ENCODE data around the gene GPR155. TPM values are rescaled to one million over a fixed set of nuclear protein-coding genes. Genes with fewer than 3 reads are reported as not detected.

GPR155 gene
- total and polyA plus RNA-seq, 9 of the 15 experiments (the other 6 are each of a cell fraction or from before 2014, with no cell fraction given) = 0.04 to 0.40 (median 0.11) TPM; not detected in 1

GRCh38 chr2:174395284-174395968 is 91.4 kb downstream of the GPR155 start, which contains the start of gene SCRN3 (continued):
- TF ChIP-seq ZBTB40 (IDR thresholded peaks at IDR 0.05) (peak; percentile 98), ZBTB40 (CRISPR knock-in tag; IDR thresholded peaks at IDR 0.05) (no peak), RBFOX2 (IDR thresholded peaks at IDR 0.05; ENCODE audit: low read depth, low read length) (peak; percentile 79), FOXK2 (conservative IDR thresholded peaks at IDR 0.05 in 1 of 2, IDR thresholded peaks at IDR 0.05 in 1 of 2; ENCODE audit: low read depth in 2 of 2) (peak; percentile 97 to 99), KHSRP (IDR thresholded peaks at IDR 0.05) (peak; percentile 30; the same call in 1 of the 2 replicates), COPS2 (conservative IDR thresholded peaks at IDR 0.05) (no peak), NR2F6 (CRISPR knock-in tag; IDR thresholded peaks at IDR 0.05) (no peak), TAL1 (IDR thresholded peaks at IDR 0.05) (no peak), DIDO1 (tag; IDR thresholded peaks at IDR 0.05; ENCODE audit: low read depth) (peak; percentile 88), ELK3 (CRISPR knock-in tag; IDR thresholded peaks at IDR 0.05) (no peak), ZNF668 (CRISPR knock-in tag; IDR thresholded peaks at IDR 0.05) (no peak), FOS (IDR thresholded peaks at IDR 0.05; ENCODE audit: extremely low read depth, insufficient read length) (no peak), CCNT2 (IDR thresholded peaks at IDR 0.05; ENCODE audit: borderline replicate concordance, extremely low read depth, insufficient read length, low read depth, low read length) (peak; percentile 48), ZSCAN29 (IDR thresholded peaks at IDR 0.05) (no peak), BCL6 (CRISPR knock-in tag; IDR thresholded peaks at IDR 0.05) (no peak), GTF2E2 (tag; IDR thresholded peaks at IDR 0.05) (no peak), NFE2 (IDR thresholded peaks at IDR 0.05; ENCODE audit: low read depth) (no peak), ZNF212 (CRISPR knock-in tag; IDR thresholded peaks at IDR 0.05) (no peak), PHF21A (IDR thresholded peaks at IDR 0.05; ENCODE audit: borderline replicate concordance, low read depth) (no peak), FIP1L1 (IDR thresholded peaks at IDR 0.05; ENCODE audit: low read depth, low read length, poor library complexity, severe bottlenecking) (no peak), GATAD2B (IDR thresholded peaks at IDR 0.05; ENCODE audit: borderline replicate concordance) (no peak)

All from K562 (cell line).